NCI-H524 (cell line): ENCODE results near the gene SH3BGRL3.

ENCODE experiments used
- DNase-seq, 2 experiments: peaks; one replicate each; lab custom pipeline; 2025; lab: John Stamatoyannopoulos, UW

The SH3BGRL3 gene

DNA sequence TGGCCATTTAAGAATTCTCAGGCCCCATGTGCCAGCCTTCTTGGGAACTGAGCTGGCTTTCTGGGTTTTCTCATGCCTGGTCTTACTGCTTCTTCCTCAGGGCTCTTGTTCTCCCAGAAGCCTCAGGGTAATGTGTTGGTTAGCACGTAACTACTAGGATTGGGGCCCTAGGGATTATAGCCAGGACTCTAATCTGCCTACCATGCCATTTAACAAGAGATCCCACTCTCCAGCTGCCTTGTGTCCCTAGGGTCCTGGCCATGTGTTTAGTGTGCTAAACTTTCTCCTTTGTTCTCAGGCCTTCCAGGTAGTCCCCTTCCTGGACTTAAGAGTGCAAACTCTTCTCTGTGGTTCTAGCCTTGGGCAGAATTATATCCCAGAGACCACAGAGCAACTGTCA, 2.2 kb upstream of the SH3BGRL3 start:
- DNase-seq, result peak in 1 of 2 experiments; percentile 48

DNA sequence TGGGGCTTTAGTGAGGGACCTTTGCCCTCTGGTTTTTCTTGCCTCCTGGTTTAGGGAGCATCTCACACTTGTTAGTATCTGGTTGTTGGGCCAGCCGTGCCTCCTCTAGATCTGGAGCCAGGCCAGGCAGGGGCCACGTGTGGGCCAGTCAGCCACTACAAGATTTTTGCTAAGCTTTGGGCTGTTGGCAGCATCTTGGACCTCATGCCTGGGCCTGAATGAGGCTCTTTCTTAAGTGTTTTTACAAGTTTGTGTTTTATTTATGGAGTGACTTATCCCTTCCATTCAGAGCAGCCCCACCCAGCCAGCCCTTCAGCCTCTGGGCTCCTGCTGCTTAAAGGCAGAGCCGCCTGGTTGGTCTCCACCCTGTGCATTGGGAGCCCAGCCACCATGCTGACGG, 1.6 kb upstream of the SH3BGRL3 start:
- no peak for DNase-seq

GRCh38 chr1:26278724-26279455, 996 bp upstream of the SH3BGRL3 start:
- peak; percentile 82 to 91 for DNase-seq

DNA sequence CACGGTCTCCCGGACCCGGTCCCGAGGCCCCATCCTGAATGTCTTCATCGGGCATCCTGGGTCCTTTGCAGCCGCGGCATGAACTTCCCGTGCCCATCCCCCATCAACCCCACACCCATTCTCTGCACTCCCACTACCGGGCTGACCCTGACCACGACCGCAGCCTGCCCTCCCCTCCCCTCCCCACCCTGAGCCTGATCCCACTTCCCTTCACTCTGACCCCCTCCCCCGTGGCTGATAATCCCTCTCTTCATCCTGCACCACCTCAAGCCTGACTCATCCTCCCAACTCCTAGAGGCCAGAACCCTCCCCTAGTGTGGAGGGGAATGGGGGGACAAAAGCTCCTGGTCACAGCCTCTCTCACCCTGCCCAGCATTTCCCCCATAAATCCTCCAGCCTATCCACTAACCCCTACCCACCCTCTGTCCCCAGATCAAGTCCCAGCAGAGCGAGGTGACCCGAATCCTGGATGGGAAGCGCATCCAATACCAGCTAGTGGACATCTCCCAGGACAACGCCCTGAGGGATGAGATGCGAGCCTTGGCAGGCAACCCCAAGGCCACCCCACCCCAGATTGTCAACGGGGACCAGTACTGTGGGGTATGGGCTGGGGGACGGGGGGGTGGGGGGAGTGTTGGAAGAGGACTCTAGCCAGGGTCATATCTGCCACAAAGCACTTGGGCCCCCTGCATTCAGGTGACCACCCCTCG, 602 bp downstream of the SH3BGRL3 start:
- DNase-seq, result peak in 1 of 2 experiments; percentile 34

GRCh38 chr1:26281091-26281958, 1.4 kb downstream of the SH3BGRL3 start:
- DNase-seq, result no peak

DNA sequence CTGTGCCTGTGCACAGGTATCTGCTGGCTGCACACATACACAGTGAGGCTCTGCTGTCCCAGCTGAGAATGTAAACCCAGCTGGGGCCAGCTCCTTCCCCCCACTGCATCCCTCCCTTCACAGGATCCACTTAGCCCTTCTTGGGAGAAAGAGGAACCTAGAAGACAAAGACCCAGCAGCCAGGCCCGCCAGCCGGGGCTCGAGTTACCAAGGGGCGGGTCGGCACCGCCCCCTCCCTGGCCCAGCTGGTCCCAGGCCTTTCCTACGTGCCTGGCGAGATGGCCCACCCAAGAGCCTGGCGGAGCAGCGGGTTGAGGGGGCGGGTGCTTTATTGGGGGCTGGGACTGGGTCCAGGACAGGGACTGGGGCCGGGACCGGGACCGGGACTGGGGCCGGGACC, 2.1 kb downstream of the SH3BGRL3 start:
- DNase-seq, result peak; percentile 46 to 80

- peak in 1 of 2 experiments; percentile 28 for DNase-seq
Observed at GRCh38 chr1:26282401-26282918, 2.6 kb downstream of the SH3BGRL3 start.

DNA sequence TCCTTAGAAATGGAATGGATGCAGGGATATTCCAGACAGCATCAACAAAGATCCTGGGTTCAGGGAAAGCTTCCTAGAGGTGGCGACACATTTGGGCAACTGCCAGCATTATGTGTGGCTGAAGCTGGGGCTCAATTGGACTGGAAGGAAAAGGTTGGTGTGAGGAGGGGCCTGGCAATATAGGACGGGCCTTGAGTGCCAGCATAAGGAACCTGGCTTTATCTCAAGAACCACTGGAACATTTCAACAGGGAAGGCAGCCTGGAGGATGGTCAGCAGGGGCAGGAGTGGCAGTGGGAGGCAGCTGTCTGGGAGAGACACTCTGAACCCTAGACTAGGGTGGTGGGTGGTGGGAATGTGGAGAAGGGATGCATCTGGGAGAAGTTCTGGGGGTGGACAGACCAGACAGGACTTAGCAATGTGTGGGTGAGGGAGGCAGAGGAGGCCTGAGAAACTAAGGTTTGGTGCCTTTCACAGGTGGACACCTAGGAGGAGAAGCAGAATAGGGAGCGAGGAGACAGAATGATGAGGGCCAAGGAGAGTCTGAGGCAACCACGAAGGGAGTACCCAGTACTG, 3.5 kb downstream of the SH3BGRL3 start:
- DNase-seq, result no peak

DNA sequence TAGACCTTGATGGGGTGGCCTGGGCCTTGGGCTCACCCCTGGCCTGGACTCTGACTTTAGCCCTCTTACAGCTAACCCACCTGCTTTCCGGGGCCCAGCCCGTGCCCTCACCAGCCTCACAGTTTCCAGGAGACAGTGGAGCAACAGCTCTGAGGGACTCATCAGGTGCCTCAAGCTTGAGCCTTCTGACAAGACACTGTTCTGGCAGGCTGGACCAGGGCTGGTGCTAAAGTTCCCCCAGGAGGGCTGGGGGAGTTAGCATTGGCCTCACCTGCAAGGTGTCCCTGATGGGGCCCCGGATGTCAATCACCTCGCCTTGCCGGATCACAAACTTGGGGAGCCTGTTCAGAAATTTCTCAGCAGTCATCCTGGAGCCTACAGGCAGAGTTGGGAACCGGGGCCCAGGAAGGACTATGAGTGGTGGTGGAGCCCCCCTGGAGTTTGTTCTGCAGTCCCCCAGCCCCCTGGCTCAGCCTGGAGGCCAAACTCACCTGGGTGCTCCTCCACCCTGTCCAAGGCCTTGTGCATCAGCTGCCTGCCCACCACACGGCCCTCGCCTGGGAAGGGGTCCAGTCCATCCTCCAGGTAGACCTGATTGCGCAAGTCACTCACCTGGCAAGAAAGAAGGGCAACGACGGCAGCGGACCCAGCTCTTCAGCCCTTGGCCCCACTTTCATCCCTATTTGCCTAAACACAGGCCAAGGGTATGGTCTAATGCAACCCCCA, 4.1 kb downstream of the SH3BGRL3 start:
- DNase-seq, result no peak

- DNase-seq, result peak; percentile 12 to 50
Observed at GRCh38 chr1:26284597-26285347, 4.9 kb downstream of the SH3BGRL3 start.

DNA sequence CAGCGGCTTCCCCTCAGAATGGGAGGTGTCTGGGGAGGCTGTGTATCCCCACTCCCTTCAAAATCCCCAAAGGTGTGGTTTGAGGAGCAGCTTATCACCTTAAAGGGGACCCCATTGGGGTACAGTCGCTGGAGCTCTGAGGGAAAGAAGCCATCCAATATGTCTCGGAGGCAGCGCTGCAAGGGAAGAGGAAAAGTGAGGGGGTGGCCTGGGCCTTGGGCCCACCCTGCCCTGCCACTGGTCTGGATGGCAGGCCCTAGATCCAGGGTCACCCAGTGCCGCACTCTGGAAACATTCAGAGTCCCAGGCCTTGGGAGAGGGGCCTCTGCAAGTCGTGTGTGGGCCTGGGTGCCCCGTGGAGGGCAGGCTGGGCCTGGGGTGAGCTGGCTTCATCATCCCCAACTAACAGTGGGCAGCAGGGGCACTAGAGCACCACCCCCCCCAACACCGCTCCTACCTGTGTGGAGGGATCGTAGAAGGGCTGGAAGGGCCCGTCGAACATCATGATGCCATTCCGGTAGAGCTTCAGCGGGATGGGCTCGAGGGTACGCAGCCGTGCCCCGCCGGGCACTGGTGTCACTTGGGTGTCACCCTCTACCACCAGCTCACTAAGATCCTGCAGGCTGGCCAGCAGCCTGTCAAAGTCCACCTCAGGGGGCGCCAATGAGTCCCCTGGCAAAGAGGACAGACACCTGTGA, 5.6 kb downstream of the SH3BGRL3 start:
- peak in 1 of 2 experiments; percentile 47 for DNase-seq

DNA sequence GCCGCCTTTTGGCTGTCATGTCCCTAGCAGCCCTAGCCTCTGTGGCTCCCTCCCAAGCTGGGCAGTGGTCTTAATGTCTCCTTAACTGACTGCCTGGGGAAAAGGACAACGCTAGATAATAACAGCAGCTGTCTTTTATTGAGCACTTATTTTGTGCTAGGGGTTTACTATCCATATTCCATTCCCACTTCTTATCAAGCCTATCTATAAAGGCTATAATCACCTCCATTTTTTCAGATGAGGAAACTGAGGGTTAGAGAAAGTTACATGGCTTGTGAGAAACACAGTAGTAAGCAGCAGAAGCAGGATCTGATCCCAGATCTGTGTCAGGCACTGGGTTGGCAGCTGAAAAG, 6.2 kb downstream of the SH3BGRL3 start:
- no peak for DNase-seq

GRCh38 chr1:26287033-26287711, 7.3 kb downstream of the SH3BGRL3 start:
- peak; percentile 74 to 88 for DNase-seq

GRCh38 chr1:26287811-26288210, 7.9 kb downstream of the SH3BGRL3 start:
- DNase-seq, result no peak

DNA sequence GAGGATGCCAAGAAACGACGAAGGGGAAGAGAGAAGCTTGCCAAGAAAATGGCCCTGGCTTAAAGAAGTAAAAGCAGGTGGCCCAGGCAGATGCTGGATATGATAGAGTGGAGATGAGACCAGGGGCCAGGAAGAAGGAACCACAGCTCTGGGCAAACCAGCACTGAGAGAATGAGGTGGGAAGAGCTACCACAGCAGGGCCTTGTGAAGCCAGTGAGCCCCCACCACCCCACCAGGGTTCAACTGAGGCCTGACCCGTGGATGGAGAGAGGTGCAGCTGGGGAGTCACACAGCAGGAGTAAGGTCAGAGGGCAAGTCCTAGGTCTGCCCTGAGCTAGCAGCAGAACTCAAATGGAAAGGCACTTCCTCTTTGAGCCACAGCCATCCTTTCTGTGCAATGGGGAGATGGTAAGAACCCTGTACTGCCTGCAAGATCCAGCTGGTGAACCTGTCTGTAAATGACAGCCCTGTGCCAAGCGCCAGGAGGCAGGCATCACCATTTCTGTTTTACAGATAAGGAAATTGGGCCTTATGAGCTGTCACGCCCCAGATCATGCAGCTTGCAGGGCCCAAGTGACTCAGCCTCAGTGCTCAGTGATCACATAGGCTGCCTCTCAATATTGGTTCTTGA, 8.5 kb downstream of the SH3BGRL3 start:
- peak in 1 of 2 experiments; percentile 39 for DNase-seq

DNA sequence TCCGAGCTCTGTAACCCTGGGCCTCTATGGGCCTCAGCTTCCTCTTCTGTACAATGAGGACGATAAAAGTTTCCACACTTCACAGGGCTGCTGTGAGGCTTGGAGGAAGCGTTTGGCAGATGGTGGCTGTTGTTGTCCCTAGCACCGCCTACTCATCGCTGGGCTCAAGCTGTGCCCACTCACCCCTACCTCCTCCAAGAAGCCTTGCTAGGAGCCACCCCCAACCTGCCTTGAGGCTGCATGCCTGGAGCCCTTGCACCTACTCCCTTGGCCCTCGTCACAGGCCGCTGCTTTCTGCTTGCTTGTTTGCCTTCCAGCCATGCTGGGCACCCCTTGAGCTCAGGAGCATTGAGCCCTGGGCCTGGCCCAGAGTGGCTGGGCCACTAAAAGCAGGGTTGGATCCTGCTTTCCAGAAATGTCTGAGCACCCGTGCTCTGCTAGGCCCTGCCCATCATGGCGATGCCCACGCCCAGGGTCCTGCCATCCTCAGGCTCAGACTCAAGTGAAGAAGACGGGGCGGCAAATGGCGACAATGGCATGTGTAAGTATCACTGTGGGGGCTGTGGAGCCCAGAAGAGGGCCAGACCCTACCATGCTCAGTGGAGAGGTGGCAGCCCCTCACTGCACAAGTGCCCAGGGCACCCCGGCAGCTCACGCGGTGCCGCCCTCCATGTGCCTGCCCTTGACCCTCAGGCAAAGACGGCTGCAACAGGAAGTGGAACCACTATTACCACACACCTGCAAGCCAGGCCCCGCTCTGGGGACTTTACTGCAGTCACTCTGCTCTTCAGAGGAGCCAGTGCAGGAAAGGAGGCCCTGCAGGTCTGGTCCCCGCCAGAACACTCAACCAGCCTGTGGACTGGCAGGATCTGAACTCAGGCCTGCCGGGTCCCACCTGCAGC, 9.5 kb downstream of the SH3BGRL3 start:
- peak; percentile 57 to 85 for DNase-seq

- no peak for DNase-seq
Observed at GRCh38 chr1:26290122-26290881, 10.4 kb downstream of the SH3BGRL3 start.
